ENCODE data around the gene CTNNA1.
"Not testable (repeated sequence)": the region's sequence is repeated elsewhere in the genome, so short reads cannot be mapped to it uniquely, and the experiment has no call there.

Gene CTNNA1

DNA sequence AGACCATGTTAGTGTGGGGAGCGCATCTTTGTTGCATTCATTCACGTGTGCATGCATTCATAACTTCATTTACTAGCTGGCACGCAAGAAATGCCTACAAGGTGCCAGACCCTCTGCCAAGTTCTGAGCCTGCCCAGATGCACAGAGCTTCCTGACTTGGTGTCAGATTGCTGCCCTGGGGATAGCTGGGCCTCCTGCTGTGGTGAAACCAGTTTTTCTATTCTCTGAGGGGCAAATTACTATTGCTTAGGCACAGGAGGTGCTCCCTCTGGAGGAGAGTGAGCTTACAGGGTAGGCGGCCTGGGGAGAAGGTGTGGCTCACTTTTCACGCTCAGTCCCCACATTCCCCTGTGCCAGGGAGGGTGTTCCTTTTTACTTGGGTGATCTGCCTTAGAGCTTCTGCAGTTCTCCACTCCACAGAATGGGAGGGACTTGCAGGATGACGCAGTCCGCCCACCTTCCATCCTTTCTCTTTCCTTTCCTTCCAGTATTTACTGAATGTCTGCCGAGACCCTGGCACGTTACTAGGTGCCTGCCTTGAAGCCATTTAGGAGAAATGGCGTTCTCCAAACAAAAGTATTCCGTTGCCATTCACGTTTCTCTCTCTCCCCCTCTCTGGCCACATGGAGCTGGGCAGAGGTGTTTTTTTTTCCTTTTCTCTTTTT, 27.9 kb upstream of the CTNNA1 start:
- DNase-seq (ENCODE audit: low spot score), result peak; percentile 72

DNA sequence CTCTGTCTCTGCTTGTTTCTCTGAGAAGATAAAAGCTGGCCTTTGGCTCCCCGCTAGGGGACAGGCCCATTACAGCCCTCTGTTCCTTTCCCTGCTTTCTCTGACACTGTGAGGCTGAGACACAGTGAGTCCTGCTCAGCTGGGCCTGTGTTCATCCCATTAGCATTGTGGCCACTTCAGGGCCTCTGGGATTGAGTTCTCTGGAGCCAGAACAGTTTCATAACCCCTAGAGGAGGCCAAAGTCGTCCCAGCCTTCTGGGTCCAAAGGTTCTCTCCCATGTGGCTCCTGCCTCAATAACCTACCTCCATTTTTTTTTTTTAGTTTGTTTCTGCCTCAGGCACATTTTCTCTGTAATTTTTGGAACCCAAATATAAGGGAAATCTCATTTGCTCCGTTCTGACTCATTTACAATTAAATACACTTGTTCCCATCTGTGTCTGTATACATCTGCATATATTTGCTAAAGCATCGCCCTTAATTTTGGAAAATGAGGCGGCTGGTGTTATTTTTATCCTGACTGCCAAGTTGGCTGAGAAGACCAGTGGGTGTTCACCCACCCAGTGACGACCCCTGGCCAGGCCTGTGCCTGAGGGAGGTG, 27.3 kb upstream of the CTNNA1 start:
- DNase-seq (ENCODE audit: low spot score), result peak; percentile 50

DNA sequence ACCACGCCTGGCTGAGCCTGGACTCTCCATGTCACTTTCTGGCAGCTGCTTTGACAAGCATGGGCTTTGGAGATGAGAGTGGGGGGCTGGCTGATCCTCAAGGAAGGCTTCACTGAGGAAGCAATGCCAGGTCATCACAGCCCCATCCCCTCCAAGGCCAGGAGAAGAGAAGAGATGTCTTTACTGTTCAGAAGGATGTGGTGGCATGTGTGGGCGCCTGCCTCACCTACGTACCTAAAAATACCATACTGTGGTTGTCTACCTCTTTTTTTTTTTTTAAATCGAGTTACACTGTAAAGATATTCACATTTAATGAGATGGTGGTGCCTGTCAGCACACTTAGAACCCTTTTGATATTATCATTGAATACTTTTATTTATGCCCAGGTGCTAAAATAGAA, 26.4 kb upstream of the CTNNA1 start:
- no peak for DNase-seq (ENCODE audit: low spot score)

DNA sequence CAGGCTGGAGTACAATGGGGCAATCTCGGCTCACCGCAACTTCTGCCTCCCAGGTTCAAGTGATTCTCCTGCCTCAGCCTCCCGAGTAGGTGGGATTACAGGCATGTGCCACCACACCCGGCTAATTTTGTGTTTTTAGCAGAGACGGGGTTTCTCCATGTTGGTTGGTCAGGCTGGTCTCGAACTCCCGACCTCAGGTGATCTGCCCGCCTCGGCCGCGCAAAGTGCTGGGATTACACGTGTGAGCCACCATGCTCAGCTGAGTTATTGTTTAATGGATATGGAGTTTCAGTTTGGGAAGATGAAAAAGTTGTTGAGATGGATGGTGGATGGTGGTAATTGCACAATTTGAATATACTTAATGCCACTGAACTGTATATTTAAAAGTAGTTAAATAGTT, 22.7 kb upstream of the CTNNA1 start:
- DNase-seq (ENCODE audit: low spot score), result not testable (repeated sequence)

DNA sequence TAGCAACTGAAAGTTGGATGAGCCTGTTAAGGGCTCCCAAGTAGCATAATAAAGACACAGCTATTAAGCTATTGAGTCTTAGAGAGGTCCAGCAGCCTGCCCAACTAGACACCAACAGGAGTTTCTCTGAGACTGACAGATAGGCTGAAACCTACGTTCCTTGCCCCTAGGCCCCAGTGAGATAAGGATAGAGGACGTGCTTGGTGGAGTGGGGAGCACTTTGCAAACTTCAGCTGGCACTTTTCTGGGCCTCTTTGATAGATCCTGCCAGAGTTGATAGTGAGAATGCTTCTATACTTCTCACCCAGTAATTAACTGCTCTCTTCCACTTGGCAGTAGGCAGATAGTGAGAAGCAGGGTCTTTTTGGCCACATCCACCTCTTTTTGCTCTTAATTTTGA, 20.8 kb upstream of the CTNNA1 start:
- DNase-seq (ENCODE audit: low spot score), result no peak

DNA sequence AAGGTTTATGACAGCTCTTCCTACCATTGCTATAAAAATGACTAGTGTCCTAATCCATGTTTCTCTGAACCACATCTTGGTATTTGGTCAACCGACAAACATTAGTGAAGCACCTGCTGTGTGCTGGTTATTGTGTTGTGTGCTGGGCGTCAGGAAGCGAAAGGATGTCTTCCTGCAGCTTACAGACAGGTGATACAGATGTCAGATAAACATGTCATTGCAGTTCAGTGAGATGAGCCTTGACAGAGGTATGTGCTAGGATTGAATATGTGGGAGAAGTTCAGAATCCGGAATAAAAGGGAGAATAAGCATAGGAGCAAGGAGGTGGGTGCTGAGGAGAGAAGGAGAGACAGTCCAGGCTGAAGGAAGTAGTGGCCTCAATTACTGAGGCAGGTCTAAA, 20.3 kb upstream of the CTNNA1 start:
- DNase-seq (ENCODE audit: low spot score), result no peak

DNA sequence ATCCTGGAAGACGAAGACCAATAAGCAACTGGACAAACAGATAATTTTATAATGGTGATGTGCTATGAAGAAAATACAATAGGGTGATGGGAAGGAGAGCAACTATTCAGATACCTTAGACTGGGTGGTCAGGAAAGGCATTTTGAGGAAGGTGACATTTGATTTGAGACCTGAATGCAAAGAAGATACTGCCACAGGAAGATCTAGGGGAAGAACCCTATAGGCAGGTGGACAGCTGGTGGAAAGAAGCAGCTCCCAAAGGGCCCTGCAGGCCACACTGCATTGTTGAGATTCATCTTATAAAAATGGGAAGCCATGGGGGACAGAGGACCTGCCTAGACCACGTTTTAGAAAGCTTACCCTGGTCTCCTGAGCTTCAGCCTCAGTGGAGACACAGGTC, 19.7 kb upstream of the CTNNA1 start:
- DNase-seq (ENCODE audit: low spot score), result no peak

DNA sequence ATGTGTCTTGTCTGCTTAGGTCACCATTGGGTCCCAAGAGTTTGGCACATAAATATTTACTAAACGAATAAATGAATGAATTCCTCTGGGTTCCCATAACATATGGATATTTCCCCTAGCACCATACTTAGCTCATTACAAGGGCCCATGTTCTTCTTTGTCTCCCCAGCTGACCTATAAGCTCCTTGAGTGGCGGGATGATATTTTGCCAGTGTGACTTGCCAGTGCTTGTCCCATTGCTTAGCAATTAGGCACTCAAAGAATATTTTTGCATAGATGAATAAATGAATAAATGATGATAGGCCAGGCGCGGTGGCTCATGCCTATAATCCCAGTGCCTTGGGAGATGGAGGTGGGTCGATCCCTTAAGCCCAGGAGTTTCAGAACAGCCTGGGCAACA, 16.9 kb upstream of the CTNNA1 start:
- DNase-seq (ENCODE audit: low spot score), result no peak

DNA sequence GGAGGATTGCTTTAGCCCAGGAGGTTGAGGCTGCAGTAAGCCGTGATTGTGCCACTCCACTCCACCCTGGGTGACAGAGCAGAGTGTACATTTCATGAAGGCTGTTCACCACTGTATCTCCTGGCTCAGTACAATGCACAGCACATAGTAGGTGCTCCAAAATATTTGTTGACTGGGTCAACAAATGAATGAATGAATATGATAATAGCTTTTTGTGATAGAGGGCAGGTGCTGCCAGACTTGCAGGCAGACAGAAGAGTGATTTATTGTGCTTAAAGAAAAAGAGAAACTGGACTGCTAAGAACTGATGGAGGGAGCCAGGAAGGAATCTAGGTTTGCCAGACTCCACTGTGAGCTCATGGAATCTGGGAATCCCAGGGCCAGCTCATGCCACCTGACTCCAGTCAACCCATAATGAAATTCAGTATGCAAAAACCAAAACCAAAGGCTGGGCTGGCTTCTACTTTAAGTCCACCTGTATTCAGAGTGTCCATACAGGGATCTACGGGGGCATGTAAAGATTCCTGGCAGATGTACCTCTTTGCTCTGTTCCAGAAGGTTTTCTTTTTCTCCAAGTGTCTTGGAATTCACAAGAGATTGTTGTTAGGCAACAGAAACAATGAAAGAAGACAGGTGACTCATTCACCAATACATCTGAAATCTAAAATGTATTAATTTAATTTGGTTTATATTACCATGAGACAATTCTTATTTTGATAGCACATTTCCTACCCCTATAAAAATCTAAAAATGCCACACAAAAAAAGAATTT, 15.5 kb upstream of the CTNNA1 start:
- no peak for DNase-seq (ENCODE audit: low spot score)

DNA sequence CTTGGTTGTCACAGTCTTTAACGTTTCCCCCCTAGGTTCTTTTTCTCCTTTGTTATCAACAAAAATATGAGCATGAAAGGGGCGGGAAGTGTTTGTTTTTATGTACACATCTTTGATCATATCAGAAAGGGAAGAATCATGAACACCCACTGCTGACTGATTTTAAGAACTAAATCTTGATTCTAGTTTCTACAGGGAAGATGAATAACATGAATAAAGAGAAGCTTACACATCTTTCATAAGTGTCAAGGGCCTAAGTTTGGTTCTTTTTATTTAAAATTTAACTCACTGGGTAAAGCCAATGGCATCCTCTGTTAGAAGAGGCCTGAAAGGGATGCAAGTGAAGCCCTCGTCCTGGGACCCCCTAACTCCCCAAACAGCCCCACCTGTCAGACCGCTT, 14.8 kb upstream of the CTNNA1 start:
- DNase-seq (ENCODE audit: low spot score), result no peak

DNA sequence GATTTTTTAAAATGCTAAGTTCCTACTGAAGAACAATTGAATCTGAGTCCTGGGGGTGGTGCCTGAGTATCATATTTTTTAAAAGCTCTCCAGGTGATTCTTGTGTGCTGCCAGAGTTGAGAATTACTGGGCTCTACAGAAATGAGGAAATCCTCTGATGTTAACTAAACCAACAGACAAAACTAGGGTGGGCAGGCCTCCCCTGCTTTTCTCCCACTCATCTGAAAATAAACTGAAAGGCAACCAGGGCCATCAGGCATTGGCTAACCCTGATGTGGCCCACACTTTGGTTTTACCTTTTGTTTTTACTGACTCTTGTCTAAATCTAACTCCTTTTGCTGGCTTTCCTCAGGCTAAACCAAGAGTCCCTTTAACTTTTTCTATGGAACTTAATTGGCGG, 13.3 kb upstream of the CTNNA1 start:
- no peak for DNase-seq (ENCODE audit: low spot score)

DNA sequence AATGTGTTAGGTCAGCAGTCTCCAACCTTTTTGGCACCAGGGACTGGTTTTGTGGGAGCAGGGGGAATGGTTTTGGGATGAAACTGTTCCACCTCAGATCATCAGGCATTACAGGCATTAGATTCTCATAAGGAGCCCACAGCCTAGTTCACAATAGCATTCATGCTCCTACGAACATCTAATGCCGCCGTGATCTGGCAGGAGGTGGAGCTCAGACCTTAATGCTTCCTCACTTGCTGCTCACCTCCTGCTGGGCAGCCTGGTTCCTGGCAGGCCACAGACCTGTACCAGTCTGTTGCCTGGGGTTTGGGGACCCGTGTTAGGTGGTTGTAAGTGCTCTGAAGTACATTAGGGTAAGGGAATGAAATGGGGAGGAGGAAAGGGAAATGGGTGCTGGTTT, 9.7 kb upstream of the CTNNA1 start:
- no peak for DNase-seq (ENCODE audit: low spot score)

DNA sequence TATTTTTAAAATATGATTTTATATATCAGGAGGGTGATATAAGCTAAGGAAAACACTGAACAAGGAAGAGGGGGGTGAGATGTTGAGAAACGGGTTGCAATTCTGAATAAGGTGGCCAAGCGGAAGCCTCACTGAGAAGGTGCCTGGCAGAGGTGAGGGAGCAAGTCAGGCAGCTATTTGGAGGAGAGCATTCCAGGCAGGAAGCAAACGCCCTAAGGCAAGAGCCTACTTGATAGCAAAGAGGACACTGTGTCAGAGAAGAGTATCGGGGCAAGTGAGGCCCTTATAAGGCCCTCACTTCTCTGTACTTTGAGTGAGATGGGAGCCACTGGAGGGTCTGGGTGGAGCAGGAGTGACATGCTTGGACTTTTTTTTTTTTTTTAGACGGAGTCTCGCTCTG, 8.0 kb upstream of the CTNNA1 start:
- no peak for DNase-seq (ENCODE audit: low spot score)

DNA sequence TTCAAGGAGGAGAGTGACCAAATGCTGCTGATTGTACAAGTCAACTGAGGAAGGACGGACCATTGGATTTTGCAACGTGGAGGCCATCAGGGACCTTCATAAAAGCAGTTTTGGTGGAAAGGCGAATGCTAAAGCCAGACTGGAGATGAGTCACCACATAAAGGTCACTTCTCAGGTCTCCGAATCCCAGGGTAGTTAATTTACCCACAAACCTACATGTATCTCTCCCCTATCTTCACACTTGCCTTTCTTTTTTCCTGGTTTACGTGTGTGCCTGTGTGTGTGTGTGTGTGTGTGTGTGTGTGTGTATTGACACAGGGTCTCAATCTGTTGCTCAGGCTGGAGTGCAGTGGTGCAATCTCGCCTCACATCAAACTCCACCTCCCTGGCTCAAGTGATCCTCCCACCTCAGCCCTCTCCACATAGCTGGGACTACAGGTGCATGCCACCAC, 4.6 kb upstream of the CTNNA1 start:
- DNase-seq (ENCODE audit: low spot score), result no peak

DNA sequence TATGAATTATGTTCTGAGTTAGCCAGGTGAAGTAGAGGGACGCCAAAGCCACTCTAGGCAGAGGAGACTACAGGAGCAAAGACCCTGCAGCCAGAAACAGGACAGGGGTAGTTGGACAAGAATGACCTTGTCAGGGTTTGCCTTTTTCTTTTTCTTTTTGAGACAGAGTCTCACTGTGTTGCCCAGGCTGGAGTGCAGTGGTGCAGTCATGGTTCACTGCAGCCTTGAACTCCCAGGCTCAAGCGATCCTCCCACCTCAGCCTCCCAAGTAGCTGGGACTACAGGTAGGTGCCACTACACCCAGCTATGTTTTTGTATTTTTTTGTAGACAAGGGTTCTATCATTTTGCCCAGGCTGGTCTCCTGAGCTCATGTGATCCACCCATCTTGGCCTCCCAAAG, 1.9 kb upstream of the CTNNA1 start:
- DNase-seq (ENCODE audit: low spot score), result not testable (repeated sequence)

DNA sequence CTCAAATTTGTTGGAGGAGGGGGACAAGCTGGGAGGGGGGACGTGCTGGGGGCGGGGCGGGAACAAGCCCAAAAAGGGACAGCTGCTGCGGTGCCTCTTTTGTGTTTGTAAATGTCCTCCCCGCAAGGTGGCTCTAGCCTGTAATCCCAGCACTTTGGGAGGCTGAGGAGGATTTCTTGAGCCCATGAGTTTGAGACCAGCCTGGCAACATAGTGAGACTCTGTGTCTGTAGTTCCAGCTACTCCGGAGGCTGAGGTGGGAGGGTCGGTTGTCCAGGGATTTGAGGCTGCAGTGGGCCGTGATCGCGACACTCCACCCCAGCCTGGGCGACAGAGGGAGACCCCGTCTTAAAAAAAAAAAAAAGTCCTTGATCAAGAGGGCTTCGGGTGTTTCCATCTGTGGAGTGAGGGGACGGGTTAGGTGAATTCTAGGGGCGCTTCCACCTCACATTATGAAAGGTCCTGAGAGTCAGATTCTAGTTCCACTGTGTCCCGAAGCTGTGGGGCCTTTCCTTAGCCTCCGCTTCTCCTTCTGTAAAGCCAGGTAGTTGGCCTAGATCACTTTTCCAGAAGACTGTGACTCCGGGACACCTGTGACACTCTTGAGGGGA, 779 bp upstream of the CTNNA1 start:
- DNase-seq (ENCODE audit: low spot score), result no peak

DNA sequence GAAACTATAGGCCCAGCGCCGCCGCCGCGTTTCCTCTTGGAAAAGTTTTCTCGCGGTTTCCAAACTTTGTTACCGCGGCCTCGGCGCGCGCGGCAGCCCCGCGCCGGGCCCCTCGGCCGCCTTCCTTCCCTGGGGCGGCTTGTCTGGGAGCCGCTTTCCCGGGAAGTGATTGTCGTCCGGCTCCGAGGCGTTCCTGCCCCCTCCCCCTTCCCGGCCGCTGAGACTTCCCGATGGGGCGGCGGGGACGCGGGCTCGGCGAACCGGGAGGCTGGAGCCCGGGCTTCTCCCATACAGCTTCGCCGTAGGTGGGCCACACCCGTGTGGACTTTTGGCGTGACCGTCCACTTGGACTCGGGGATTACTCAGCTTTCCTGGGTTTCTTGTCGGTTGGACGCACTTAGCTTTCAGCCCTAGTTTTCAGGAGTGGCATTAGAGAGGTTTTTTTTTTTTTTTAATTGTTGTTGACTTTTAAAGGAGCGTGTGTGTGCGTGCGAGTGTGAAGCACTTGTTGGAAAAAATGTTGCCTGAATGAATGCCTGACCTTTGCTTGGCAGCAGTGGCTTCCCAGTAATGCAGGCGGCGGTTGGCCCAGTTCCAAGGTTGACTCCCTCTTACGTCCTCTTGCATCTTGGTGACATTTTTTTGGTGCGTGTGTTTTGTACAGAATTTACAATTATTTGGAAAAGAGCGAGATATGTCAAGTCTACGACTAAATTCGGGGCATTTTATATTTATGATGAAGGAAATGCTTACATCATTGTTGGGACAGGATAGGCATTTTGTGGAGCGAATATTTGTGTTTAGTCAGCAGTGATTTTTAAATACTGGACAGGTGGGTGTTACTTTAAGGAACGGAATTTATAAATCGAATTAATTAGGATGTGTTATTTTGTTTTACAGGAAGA, 821 bp downstream of the CTNNA1 start:
- peak; percentile 54 for DNase-seq (ENCODE audit: low spot score)

DNA sequence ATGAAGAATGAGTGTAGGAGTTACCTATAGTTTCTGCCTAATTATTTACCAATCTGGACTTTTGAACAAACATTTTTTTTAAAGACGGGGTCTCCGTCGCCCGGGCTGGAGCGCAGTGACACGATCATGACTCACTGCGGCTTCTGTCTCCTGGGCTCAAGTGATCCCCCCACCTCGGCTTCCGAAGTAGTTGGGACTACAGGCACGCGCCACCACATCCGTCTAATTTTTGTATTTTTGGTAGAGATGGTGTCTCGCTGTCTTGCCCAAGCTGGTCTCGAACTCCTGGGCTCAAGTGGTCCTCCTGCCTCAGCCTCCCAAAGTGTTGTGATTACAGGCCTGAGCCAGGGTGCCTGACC, 1.5 kb downstream of the CTNNA1 start:
- no peak for DNase-seq (ENCODE audit: low spot score)

DNA sequence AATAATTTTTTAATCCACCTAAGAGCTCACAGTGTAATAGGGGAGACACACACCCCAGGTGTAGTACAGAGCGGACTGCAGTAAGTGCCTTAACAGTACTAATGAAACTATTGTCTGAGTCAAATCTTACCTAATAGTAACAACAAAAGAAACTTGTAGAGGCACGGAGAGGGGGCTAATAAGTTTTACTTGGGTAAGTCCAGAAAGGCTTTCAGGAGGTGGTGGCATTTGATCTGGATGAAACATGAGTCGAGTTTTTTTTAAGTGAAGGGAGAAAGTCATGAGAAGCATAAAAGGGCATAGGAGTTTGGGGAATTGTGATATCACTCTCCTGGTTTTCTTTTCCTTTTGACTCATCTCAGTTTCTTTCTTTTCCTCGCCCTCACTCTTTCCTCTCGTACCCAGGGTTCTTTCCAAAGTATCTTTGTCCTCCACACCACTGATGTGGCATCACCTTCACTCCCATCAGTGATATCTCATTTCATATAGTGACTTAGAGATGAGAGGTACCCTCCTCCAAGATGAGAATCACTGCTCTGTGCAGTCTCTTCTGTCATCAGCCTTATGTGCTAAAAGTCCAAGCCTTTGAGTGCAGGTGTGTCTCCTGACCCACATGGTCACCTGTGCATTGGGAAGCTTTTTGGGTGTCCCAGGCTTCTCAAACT, 2.0 kb downstream of the CTNNA1 start:
- no peak for DNase-seq (ENCODE audit: low spot score)

DNA sequence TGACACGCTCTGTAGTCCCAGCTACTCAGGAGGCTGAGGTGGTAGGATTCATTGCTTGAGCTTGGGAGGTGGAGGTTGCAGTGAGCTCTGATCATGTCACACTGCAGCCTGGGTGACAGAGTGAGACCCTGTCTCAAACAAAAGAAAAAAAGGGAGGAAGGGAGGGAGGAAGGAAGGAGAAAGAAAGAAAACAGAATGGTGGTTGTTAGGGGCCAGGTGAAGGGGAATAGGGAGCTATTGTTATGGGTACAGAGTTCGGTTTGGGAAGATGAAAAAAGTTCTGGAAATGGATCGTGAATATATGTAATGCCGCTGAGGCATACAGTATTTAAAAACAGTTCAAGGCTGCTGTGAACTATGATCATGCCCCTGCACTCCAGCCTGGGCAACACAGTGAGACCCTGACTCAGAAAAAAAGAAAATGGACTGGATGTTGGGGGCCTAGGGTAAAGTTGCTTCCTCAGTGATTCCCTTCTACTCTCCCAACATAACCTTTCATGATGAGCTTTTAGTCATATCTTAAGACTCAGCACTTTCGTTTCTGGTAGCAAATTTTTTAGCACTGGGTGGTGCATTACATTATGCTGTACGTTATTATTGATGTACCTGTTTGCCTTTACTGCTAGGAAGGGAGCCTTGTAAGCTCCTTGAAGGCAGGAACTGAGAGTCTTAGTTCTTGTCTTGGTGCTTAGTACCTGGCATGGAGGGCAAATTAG, 4.0 kb downstream of the CTNNA1 start:
- DNase-seq (ENCODE audit: low spot score), result no peak
